ENCODE results near the gene NUCKS1. TPM values are rescaled to one million over a fixed set of nuclear protein-coding genes. Genes with fewer than 3 reads are reported as not detected.

Gene NUCKS1
- total RNA-seq, 2 experiments from 2014 or later: 145 to 177 TPM

DNA sequence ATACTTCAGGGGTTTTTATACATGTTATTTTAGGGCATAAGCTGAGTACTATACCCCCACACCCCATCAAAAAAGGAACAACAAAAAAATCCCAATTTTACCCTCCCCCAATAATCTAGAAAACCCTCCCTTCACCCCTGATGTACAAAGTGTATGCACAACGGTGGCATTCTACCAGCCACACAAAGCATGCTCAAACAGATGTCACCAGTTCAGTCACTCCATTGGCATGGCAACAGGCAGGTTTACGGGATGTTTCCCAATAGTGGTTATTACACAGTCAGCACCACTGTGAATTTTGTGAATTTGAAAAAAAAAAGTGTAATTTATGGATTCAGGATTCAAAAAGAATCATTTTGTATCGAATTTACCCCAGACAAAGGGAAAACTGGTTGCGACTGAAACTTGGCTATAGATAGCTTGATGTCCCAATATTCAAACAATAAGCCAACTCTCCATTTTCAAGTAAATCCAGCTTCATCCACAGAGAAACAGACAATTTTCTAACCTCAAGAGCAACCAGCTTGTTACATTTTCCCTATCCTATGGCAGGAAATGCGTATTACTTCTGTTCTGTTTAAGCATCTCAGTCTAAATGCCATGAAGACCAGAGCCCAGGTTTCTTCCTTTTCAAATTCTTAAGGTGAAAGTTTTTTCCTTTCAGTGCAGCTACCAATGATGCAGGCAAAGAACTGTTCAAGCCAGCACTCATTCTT is 35.6 kb downstream of the NUCKS1 start:
- Mint-ChIP-seq H3K9me3 (no peaks in the 10 kb centered on the region), H3K27ac (peak overlapping the region; percentile 48), H3K4me3 (no peak overlapping the region), H3K4me1 (ENCODE audit: low read depth) (peaks cover 25% of the 10 kb centered on the region), H3K36me3 (ENCODE audit: low read depth) (peaks cover 43% of the 10 kb centered on the region), H3K27me3 (no peaks in the 10 kb centered on the region)
- CTCF ChIA-PET: interaction anchor here (0.7 to 9.0 kb wide), 15 partner anchors 10 to 605 kb away, joined by 3 to 232 read pairs (median 3); no protein-coding TSS in a partner anchor
- TF ChIP-seq, protein P1, sequence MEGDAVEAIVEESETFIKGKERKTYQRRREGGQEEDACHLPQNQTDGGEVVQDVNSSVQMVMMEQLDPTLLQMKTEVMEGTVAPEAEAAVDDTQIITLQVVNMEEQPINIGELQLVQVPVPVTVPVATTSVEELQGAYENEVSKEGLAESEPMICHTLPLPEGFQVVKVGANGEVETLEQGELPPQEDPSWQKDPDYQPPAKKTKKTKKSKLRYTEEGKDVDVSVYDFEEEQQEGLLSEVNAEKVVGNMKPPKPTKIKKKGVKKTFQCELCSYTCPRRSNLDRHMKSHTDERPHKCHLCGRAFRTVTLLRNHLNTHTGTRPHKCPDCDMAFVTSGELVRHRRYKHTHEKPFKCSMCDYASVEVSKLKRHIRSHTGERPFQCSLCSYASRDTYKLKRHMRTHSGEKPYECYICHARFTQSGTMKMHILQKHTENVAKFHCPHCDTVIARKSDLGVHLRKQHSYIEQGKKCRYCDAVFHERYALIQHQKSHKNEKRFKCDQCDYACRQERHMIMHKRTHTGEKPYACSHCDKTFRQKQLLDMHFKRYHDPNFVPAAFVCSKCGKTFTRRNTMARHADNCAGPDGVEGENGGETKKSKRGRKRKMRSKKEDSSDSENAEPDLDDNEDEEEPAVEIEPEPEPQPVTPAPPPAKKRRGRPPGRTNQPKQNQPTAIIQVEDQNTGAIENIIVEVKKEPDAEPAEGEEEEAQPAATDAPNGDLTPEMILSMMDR (IDR thresholded peaks at IDR 0.05): no peak
- POLR2A ChIA-PET: interaction anchor here (0.6 to 1.6 kb wide), 5 partner anchors 28 to 250 kb away, joined by 3 to 5 read pairs (median 3); partner anchors contain the start of gene ELK4
- intact Hi-C loops (cut with micrococcal nuclease): no loop called here
- no peak for DNase-seq
- ATAC-seq: no peak

DNA sequence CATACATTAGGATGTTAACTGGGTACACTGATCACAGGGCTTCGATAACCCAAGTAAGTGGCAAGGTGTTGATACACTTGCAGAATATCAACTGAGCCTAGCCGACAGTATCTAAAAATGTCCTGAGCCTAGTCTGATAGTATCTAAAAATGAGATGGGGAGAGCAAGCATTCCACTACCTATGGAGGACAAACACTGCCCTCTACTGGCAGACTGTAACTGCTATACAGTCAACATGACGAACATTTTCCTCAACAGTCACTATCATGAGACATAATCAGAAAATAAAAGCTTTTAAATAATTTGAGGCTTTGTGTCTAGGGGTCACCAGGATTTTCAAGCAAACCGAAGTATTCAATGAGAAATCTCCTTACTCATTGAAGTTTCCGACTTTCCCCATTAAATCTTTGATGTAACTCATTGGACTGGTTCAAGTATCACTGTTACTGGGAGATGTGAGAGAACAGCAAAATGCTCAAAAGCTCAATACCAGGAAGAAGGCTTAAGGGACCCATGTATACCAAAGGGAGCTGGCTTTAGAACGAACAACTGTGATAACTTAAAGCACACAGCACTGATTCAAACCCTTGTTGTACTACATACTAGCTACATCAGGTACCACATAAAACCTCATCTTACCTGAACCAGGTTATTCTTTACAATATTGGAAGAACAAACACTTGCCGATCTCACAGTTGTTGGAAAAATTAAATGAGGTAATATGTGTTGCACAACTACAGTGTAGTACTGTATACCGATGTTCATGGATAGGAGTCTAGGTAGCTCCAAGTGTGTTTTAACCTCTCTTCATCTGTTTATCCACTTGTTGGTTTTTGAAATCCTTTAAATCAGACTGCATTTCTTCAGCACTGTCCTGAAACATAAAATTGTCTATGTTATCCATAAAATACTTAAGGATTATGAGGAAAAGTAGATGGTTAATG is 38.6 kb downstream of the NUCKS1 start:
- Mint-ChIP-seq H3K9me3 (no peaks in the 10 kb centered on the region), H3K4me1 (ENCODE audit: low read depth) (peaks cover 12% of the 10 kb centered on the region), H3K36me3 (ENCODE audit: low read depth) (peaks cover 32% of the 10 kb centered on the region), H3K27ac (peak overlapping the region; percentile 32), H3K27me3 (no peaks in the 10 kb centered on the region), H3K4me3 (no peak overlapping the region)
- ATAC-seq: peak; percentile 87
- ChIA-PET CTCF (interaction anchor here (0.6 to 9.0 kb wide), 52 partner anchors 10 to 299 kb away, joined by 3 to 232 read pairs (median 4); partner anchors contain the start of genes ELK4, RAB29, SLC41A1 and SLC45A3), POLR2A (interaction anchor here (0.6 to 1.5 kb wide), 10 partner anchors 11 to 138 kb away, joined by 3 to 5 read pairs (median 4); no protein-coding TSS in a partner anchor)
- TF ChIP-seq, protein P1 (IDR thresholded peaks at IDR 0.05): peak; percentile 91
- peak; percentile 83 for DNase-seq
- intact Hi-C loops (cut with micrococcal nuclease): loop anchor here (2.0 kb wide), 1 partner anchor 53 kb away; no protein-coding TSS in a partner anchor

DNA sequence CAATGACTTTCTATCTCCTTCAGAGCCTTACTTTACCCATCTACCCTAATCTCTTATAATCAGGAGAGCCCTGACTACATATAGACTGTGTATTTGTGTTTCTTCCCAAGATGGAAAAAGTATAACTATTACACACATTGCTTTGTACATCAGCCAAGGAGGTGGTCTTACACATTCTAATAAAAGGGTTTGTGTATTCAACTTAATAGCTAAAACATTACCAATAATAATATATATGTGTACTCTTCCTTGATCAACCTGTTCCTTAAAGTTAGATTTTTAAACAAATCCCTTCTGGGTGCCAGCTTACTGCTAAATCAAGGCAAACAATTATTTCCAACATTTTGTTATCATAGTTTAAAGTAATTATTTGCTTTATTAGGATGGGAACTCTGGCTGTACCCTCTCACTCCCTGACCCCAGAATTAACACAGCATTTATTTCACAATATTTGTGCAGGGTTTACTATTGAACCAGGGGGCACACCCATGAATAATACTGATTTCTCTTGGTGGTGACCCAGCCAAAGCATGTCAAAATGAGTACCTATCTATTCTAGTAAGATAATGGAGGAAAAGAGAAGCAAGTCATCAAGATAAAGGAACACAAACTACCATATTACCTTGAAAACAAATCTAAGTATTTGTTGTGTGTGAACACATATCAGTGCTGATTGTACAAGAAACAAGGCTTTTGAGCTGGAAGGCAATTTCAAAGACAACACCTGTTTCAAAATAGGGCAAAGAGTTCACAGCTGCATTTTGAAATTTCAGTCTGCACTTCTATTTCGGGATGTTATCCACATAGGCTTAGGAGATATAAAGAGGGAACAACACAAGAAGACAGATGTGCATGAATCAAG is 39.5 kb downstream of the NUCKS1 start:
- Mint-ChIP-seq H3K9me3 (no peaks in the 10 kb centered on the region), H3K27me3 (no peaks in the 10 kb centered on the region), H3K27ac (no peak overlapping the region), H3K36me3 (ENCODE audit: low read depth) (peaks cover 24% of the 10 kb centered on the region), H3K4me1 (ENCODE audit: low read depth) (peaks cover 9% of the 10 kb centered on the region), H3K4me3 (no peak overlapping the region)
- intact Hi-C loops (cut with micrococcal nuclease): loop anchor here (2.0 kb wide), 1 partner anchor 52 kb away; no protein-coding TSS in a partner anchor
- ChIA-PET CTCF (interaction anchor here (1.0 to 9.0 kb wide), 27 partner anchors 8 to 267 kb away, joined by 3 to 232 read pairs (median 10); partner anchors contain the start of genes RAB29 and SLC45A3), POLR2A (interaction anchor here (0.6 to 1.5 kb wide), 8 partner anchors 10 to 138 kb away, joined by 3 to 5 read pairs (median 3); no protein-coding TSS in a partner anchor)
- TF ChIP-seq, protein P1 (IDR thresholded peaks at IDR 0.05): no peak
- no peak for ATAC-seq
- DNase-seq: no peak

DNA sequence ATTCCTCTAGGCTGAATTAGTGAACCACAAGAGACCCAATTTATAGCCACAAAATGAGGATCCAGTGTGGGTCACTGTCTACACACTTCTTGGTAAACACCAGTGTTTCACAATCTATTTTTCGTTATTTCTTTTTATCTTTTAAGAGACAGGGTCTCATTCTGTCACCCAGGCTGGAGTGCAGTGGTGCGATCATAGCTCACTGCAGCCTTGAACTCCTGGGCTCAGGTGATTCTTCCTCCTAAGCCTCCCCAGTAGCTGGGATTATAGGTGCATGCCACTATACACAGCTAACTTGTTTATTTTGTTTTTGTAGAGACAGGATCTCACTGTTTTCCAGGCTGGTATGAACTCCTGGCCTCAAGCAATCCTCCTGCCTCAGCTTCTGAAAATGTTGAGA is 40.3 kb downstream of the NUCKS1 start:
- peaks cover 20% of the 10 kb centered on the region for H3K36me3 Mint-ChIP-seq (ENCODE audit: low read depth)

More for the DNA sequence above, 40.3 kb downstream of the NUCKS1 start:
- ATAC-seq (no peak), DNase-seq (no peak)
- intact Hi-C loops (cut with micrococcal nuclease): loop anchor here (2.0 kb wide), 1 partner anchor 51 kb away; no protein-coding TSS in a partner anchor
- no peak overlapping the region for H3K27ac Mint-ChIP-seq
- H3K4me1 Mint-ChIP-seq (ENCODE audit: low read depth): peaks cover 6% of the 10 kb centered on the region
- H3K9me3 Mint-ChIP-seq: no peaks in the 10 kb centered on the region
- no peaks in the 10 kb centered on the region for H3K27me3 Mint-ChIP-seq
- TF ChIP-seq, protein P1 (IDR thresholded peaks at IDR 0.05): no peak
- POLR2A ChIA-PET: interaction anchor here (1.1 to 1.5 kb wide), 4 partner anchors 9 to 52 kb away, joined by 3 to 5 read pairs (median 4); no protein-coding TSS in a partner anchor
- CTCF ChIA-PET: interaction anchor here (1.0 to 9.0 kb wide), 12 partner anchors 9 to 268 kb away, joined by 3 to 232 read pairs (median 26); partner anchors contain the start of genes RAB29 and SLC45A3
- H3K4me3 Mint-ChIP-seq: no peak overlapping the region
